GM21825 (cell line): ENCODE results near the gene SSU72.
"Not testable (repeated sequence)": the region's sequence is repeated elsewhere in the genome, so short reads cannot be mapped to it uniquely, and the experiment has no call there.

Source experiments
- ATAC-seq: cut with Tn5 transposase; IDR thresholded peaks from one replicate; pipeline ENCODE4 v1.9.1; 2021; ENCODE audit warnings: mild to moderate bottlenecking, moderate library complexity; ENCODE audit not compliant: unreplicated experiment

Gene SSU72

GRCh38 chr1:1596493-1597274, 22.0 kb upstream of the SSU72 start:
- no peak for ATAC-seq

- ATAC-seq = not testable (repeated sequence)
Observed at GRCh38 chr1:1595341-1595740, 20.7 kb upstream of the SSU72 start.

DNA sequence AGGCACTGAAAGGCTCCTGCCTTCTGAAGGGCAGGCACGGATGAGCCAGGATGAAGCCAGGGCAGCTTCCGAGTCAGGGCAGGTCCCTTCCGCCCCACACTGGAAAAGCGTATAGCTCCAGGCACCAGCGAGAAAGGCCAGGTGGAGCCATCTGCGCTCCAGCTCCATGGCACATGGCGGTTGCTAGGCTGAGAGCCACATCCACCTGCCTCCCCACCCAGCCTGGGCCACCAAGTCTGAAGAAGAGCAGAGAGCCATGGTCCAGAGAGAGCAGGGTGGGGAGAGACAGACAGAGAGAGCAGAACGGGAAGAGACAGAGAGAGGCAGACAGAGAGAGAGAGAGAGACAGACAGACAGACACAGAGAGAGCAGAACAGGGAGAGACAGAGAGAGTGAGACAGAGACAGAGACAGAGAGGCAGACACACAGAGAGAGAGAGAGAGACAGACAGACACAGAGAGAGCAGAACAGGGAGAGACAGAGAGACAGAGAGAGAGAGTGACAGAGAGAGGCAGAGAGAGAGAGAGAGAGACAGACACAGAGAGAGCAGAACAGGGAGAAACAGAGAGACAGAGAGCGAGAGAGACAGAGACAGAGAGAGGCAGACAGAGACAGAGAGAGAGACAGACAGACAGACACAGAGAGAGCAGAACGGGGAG, 20.1 kb upstream of the SSU72 start:
- ATAC-seq = no peak

GRCh38 chr1:1593834-1594601, 19.4 kb upstream of the SSU72 start:
- no peak for ATAC-seq

DNA sequence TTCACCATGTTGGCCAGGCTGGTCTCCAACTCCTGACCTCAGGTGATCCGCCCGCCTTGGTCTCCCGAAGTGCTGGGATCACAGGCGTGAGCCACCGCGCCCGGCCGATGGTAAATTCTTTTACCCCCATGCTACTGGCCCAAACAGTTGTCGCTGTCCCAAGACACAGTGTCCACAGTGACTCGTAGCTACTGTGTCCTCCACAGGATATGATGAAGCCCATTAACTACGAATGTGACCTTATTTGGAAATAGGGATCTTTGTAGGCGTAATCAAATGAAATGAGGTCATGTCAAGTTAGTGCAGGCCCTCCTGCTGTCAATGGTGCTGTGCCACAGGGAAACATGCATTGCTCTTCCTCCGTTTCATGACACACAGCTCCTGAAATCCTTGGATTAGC, 16.8 kb upstream of the SSU72 start:
- no peak for ATAC-seq

- ATAC-seq = no peak
Observed at GRCh38 chr1:1583347-1584010, 8.8 kb upstream of the SSU72 start.

- no peak for ATAC-seq
Observed at GRCh38 chr1:1582585-1583346, 8.1 kb upstream of the SSU72 start.

DNA sequence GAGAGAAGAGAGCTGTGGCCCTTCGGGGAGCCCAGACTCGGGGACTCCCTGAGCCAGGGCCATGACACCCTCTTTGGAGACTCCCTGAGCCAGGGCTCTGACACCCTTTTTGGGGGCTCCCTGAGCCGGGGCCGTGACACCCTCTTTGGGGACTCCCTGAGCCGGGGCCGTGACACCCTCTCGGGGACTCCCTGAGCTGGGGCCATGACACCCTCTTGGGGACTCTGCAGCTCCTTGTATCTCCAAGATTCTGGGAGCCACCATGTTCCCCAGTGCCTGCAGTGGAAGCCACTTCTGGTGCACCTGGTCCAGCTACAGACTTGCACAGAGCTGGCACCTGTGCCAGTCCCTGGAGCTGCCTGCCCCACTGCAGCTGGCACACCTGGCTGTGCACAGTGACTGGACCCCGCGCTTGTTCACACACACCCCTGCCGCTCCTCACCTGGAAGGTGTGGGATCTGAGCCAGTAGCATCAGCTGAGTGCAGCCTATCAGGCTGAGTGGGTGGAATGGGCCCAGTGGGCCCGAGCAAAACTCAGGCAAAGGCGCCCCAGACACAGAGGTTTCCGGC, 3.8 kb upstream of the SSU72 start:
- ATAC-seq = no peak

DNA sequence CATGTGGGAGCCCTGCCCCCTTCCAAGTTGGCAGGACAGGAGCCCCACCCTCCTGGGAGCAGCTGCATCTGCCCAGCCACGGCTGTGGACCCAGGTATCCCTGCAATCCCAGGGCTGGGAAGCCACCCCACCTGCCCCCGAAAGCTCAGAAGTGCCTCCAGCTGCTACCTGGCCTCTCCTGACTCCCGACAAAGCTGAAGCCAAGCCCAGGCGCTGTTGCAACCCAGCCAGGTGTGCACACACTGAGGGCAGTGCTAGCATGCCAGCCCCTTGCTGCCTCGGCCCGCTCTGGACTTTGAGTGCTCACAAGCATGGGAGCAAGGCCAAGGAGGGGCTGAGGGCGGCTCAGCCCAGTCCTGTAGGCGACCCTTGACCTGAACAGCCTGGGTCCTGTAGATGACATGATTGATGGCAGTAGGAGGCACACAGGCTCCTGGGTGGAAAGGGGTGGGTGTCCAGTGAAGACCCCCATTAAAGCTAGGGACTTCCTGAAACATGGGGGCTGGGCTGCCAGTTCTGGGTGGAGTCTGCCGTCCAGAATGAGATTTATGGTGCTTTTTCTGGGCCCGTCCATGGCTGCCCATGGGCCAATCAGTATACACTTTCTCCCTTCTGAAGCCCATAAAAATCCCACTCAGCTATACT, 2.8 kb upstream of the SSU72 start:
- no peak for ATAC-seq

GRCh38 chr1:1573843-1574720, 581 bp downstream of the SSU72 start:
- peak; percentile 51 for ATAC-seq

DNA sequence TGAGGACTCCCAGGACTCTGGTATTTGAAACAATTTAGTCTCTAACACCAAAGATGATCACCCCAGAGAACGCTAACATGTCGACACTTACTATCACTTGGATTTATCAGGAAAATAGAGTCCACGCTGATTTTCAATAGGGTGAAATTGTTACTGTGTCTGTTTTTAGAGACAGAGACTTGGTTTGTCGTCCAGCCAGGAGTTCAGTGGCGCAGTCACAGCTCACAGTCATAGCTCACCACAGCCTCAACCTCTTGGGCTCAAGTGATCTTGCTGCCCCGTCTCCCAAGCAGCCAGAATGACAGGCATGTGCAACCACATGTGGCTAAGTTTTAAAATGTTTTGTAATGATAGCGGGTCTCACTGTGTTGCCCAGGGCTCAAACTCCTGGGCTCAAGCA, 5.3 kb downstream of the SSU72 start:
- no peak for ATAC-seq

DNA sequence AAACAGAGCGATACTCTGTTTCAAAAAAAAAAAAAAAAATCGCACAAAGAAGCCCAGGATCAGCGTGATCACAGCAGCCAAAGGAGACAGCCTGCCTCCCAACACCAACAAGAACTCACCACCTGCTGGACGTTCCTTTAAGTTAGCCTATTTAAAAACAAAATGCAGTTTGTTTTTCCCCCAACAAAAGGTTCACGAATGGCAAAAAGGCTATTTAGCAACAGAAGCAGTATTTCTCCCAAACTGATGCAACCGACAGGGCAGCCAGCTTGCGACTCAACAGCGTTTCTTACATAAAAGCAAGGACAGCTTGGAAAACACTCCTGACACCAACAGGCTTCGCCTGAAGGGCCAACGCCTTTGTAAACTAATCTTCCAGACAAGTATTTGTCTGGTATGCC, 6.8 kb downstream of the SSU72 start:
- ATAC-seq = no peak

- ATAC-seq = no peak
Observed at GRCh38 chr1:1567152-1567875, 7.3 kb downstream of the SSU72 start.

DNA sequence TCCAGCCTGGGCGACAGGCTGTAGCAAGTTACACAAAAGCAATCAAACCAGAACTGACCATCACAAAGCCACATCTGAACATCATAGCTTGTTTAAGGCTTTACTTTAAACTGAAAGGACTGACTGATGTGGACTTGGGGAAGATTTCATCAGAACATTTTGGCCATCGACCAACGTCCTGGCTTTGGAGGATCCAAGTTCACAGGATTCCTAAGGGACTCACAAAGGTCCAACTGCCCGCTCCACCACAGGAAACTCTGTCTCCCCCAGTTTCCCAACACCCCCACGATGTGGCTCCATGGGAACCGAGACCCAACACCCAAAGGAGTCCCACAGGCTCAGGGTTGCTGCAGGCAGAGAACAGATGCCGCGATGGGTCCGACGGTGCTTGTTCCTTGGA, 9.3 kb downstream of the SSU72 start:
- ATAC-seq = no peak

- no peak for ATAC-seq
Observed at GRCh38 chr1:1564268-1564667, 10.4 kb downstream of the SSU72 start.

DNA sequence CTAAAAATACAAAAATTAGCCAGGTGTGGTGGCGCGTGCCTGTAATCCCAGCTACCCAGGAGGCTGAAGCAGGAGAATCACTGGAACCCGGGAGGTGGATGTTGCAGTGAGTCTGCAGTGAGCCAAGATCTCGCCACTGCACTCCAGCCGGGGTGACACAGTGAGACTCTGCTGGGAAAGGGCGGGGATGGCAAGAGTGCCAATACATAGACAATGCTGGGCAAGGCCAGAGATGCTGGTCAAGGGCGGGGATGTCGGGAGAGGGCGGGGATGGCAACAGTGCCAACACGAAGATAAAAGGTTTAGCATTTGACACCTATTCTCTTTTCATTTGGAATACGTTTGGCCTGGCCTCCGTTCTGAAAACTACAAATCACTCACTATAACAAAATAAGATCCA, 11.0 kb downstream of the SSU72 start:
- ATAC-seq = no peak

DNA sequence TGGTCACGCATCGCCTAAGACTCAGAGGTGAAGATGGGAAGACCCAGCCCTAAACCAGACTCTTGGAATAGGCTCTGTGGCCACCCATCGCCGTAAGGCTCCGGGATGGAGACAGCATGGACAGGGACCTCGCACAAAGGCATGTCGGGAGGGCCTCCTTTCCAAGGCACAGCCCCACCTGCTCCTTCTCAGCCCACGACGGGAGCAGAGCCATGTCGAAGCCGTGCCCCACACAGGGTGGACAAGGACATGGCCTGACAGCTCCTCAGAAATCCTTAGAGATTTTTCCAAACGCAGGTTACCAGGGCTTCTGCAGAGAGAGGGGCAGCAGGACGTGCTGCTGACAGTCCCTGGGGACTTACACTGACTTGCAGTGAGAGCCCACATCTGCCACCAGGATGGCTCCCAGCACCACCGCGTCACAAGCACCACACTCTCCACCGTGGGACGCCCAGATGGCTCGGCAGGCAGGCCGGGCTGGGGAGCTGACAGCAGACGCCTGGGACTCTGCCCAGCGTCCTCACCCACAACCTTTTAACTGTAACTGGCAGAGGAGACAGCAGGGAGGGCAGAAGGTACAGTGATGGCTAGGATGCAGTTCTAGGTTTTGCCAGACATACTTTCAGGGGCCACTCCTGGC, 12.0 kb downstream of the SSU72 start:
- ATAC-seq = no peak
